GM12801 (cell line): ENCODE data around the gene UBE2H.

Source experiments
- TF ChIP-seq, protein P1 (sequence below): IDR thresholded peaks from one replicate; pipeline ENCODE4 v1.5.1; 2011; ENCODE audit warnings: control low read depth; ENCODE audit not compliant: insufficient read length; ENCODE audit errors: extremely low read depth

Gene UBE2H

DNA sequence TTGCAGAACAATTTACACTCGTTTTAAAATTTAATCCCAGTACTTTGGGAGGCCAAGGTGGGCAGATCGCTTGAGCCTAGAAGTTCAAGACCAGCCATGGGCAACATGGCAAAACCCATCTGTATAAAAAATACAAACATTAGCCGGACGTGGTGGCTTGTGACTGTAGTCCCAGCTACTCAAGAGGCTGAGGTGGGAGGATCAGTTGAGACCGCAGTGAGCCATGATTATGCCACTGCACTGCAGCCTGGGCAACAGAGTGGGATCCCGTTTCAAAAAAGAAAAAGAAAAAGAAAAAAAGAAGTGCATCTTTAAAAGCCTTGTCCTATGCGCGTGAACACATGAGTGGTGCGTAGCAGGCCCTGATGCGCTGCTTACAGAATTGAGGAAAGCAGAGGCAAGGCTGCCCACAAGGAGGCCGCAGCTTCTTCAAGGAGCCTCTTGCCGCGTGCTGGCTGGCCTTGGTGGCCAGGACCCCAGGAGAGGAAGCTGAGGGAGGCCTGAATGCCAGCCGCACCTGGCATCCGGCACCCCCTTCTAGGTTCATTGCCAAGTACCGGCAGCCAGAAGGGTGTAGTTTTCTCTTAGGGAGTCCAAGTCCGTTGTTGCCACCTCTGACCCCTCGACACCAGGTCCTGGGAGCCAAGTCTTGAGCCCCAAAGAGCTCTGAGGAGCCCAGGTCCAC is 124.5 kb downstream of the UBE2H start:
- TF ChIP-seq, protein P1, sequence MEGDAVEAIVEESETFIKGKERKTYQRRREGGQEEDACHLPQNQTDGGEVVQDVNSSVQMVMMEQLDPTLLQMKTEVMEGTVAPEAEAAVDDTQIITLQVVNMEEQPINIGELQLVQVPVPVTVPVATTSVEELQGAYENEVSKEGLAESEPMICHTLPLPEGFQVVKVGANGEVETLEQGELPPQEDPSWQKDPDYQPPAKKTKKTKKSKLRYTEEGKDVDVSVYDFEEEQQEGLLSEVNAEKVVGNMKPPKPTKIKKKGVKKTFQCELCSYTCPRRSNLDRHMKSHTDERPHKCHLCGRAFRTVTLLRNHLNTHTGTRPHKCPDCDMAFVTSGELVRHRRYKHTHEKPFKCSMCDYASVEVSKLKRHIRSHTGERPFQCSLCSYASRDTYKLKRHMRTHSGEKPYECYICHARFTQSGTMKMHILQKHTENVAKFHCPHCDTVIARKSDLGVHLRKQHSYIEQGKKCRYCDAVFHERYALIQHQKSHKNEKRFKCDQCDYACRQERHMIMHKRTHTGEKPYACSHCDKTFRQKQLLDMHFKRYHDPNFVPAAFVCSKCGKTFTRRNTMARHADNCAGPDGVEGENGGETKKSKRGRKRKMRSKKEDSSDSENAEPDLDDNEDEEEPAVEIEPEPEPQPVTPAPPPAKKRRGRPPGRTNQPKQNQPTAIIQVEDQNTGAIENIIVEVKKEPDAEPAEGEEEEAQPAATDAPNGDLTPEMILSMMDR = no peak

DNA sequence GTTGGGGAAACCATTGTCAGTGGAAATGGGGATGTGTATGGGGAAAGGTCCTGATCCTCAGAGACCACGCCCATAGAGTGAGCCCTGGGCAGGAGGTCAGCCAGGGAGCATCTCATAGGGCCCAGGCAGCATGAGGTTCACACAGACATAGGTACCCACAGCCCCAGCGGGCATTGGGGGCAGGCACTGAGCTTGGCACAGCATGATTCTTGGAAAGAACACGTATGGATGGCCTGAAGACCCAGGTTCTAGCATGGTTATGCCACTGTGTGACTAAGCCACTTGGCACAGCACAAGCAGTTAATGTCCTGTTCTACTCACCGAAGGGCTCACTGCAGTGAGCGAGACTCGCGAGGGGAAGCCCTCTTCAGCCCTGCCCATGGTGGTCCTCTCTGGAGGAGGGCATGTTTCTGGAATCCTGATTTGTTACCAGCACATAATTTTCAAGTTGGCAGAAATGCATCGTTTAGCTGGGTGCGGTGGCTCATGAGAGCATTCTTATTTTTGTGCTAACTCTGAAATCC is 125.2 kb downstream of the UBE2H start:
- TF ChIP-seq, protein P1 = no peak

DNA sequence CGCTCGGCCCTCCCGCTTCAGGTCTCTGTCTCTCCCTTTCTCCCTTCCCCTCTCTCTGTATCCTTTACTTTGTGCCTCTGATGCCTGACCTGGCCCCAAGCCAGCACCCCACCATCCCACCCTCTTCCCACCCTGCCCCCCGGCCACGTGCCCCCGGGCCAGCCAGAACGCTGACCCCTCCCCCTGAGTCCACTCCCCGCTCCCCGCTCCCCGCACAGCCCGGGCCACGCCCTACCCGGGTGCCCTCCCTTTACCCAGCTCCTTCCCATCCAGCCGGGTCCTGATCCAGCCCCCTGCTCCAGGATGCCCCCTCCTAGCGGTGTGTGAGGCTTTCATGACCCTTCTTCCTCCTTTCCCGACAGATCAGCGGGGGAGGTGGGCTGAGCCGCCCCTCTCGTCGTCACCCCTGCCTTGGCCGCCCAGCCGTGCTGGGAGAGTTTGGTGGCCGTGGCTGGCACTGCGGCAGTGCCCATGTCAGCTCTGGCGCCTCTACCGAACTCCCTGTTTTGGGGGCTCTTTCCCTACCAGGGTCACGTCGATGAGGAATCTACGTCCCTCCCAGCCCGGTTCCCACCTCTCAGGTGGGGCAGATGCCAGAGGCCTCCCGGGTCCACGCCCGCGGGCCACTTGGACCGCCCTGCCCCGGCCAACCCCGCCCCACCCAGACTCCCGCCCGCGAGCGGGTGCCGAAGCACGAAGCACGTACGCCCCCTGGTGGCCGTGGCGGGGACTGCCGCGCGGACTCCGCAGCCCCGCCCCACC is 127.4 kb downstream of the UBE2H start:
- TF ChIP-seq, protein P1 = no peak

DNA sequence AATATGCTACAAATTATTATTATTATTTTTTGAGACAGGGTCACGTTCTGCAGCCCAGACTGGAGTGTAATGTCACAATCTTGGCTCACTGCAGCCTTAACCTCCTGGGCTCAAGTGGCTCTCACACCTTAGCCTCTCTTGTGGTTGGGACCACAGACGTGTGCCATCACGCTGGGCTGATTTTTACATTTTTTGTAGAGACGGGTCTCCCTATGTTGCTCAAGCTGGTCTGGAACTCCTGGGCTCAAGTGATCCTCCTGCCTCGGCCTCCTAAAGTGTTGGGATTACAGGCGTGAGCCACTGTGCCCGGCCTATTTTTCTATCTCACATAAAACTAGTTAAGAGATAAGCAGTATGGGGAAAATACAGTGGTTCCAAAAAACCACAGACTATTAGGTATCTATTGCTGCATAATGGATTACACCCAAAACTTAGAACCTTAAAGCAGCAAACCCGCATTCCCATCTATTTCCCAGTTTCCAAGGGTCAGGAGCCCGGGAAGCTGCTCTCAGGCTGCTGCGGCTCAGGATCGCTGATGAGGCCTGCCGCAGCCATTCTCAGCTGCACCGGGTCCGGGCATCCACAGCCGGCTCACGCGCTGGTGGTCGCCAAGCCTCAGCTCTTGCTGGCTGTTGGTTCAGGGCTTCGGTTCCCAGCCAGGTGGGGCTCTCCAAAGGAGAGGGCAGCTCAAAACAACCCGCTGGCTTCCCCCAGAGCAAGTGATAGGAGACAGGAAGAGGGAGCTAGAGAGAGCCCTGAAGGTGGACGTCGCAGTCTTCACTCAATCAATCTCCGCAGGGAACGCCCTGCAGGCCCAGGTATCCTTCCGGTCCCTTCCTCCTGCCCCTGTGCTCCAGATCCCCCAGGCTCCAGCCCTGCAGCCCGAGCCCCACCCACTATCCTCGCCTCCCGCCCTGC is 128.2 kb downstream of the UBE2H start:
- TF ChIP-seq, protein P1 = no peak

DNA sequence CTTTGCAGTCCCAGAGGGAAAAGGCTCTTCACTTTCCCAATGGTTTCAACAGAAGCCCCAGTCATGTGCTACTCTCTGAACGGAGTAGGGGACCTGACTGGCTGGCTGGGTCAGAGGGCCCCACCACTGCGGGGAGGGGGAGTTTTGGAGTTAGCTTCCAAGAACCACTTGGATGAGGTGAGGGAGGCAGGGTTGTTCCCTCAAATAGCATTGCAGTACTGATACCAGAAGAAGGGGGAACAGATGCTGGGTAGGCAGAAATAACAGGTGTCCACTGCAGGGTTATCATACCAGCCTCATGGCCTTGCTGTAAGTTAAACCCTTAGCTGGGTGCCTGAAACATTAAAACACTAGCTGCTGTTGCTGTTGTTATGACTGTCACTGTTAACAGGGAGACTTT is 131.3 kb downstream of the UBE2H start:
- TF ChIP-seq, protein P1 = no peak

DNA sequence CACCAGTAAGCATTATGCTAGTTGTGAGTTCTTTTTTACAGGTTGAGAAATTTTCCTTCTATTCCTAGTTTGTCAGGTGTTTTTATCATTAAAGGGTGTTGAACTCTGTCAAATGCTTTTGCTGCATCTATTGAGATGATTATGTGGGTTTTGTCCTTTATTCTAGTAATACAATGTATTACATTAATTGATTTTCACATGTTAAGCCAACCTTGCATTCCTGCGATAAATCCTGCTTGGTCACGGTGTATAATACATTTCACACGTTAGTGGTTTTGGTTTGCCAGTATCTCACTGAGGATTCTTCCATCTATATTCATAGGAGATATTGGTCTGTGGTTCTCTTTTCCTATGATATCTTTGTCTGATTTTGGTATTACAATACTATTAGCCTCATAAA is 136.0 kb downstream of the UBE2H start:
- TF ChIP-seq, protein P1 = no peak

DNA sequence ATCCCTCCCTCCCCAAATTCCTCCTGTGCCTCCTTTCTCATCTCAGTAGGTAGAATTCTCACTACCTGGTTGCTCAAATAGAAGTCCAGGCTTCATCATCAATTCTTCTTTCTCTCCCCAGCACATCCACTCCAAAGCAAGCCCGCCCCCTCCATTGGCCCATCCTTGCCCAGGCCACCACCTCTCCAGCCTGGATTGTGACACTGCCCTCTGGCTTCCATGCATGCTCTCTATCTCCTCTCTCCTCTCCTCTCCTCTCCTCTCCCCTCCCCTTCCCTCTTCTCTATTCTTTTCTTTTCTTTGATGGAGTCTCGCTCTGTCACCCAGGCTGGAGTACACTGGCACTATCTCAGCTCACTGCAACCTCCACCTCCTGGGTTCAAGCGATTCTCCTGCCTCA is 144.9 kb downstream of the UBE2H start:
- TF ChIP-seq, protein P1 = no peak
